ENCODE measurements around the gene USP24.
"Not testable (repeated sequence)": the region's sequence is repeated elsewhere in the genome, so short reads cannot be mapped to it uniquely, and the experiment has no call there.

Gene USP24

DNA sequence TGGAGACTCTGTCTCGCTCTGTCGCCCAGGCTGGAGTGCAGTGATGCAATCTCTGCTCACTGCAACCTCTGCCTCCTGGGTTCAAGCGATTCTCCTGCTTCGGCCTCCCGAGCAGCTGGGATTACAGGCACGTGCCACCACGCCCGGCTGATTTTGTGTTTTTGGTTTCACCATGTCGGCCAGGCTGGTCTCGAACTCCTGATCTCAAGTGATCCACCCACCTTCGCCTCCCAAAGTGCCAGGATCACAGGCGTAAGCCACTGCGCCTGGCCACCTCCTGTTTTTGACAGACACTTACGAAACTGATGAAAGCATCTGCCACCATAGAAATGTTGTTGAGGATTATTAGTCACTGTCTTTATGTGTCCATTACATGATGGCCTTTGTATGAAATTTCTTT is 106.2 kb downstream of the USP24 start:
- DNase-seq: not testable (repeated sequence)

GRCh38 chr1:55107101-55107500 is 108.1 kb downstream of the USP24 start:
- no peak for DNase-seq

GRCh38 chr1:55103891-55104290 is 111.3 kb downstream of the USP24 start:
- no peak for DNase-seq

GRCh38 chr1:55095095-55095494 is 120.1 kb downstream of the USP24 start:
- DNase-seq: no peak

DNA sequence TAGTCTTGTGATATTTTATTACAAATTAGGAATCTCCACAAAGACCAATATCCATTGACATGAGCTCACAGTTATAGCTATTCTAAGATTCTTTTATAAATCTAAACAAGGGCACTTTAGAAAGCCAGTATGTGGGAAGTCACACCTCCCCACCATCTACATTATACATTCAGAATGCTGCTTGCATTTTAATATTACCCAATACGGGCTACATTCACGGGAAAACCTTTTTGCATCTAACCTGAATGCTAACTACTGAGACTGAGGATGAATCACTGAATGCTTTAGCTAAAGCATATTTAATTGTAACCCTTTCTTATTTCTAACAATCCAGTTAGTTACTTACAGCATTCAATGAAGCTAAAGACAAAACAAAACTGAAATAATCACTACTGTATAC is 122.7 kb downstream of the USP24 start:
- DNase-seq: no peak

- DNase-seq: no peak
Observed at GRCh38 chr1:55089683-55090082, 125.5 kb downstream of the USP24 start.

DNA sequence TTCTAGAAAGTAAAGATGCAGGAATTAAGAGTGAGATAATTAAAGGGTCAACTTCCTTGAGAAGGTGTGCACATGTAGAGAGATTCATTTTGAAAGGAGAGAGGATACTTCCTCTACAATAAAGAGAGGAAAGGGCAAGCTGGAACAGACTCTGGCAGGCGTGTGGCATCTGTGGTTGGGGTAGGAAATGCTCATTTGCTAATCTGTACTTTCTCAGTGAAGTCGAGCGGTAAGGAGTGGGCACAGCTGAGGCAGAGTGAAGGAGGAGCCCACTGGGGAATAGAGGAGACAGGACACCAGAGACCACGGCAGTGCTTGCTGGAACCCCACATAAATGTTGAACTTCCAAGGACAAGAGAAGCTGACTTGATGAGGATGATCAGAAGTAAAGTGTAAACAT is 126.8 kb downstream of the USP24 start:
- DNase-seq: no peak

- DNase-seq: no peak
Observed at GRCh38 chr1:55087439-55087838, 127.7 kb downstream of the USP24 start.

DNA sequence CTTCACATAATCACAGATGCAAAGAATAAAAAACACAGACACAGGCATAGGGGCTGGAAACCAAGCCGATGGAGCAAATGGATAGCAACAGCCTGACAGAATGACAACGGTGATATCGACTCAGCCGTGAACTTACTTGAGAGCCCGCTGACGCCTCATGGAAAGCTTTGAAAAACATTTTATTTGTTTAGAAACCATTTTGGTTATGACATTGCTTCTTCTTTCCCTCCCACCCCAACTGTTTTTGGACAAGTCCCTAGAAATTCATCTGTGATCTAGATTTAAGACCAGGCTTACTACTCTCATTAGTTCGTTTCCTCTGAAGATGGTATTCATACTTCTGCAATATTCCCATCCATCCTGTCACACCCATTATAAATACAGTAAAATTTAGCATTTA is 130.9 kb downstream of the USP24 start:
- no peak for DNase-seq

- DNase-seq: no peak
Observed at GRCh38 chr1:55081905-55082296, 133.3 kb downstream of the USP24 start.

DNA sequence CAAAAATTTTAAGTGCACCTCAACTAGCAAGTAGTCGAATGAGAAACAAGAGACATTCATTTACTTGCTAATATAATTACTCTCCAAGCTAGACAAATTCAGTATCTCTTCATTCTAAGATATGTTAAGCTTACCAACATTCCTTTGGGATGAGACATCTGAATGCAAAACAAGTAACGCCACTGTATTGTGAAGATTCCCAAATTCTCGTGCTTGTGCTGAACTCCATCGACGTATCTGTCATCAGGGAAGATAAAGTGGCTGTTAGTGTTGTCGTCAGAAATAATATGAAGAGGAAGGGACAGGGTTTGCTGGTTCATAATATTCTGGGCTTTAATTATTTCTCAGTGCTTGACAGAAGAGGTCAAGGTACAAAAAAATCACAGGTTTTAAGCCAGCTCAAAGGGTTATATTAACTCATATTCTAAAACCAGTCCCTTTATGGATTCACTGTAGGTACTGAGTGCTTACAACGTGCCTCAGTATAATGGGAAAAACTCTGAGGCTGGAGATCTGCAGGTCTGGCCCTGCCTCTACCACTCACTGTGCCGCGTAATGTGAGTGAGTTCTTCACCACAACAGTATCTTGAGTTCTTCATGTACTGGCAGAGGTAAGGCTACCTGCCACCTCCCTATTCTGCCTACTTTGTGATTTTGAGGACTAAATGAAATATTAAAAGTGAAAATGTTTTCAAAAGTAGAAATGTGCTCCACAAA is 133.8 kb downstream of the USP24 start:
- no peak for DNase-seq

- no peak for DNase-seq
Observed at GRCh38 chr1:55079651-55080050, 135.5 kb downstream of the USP24 start.

DNA sequence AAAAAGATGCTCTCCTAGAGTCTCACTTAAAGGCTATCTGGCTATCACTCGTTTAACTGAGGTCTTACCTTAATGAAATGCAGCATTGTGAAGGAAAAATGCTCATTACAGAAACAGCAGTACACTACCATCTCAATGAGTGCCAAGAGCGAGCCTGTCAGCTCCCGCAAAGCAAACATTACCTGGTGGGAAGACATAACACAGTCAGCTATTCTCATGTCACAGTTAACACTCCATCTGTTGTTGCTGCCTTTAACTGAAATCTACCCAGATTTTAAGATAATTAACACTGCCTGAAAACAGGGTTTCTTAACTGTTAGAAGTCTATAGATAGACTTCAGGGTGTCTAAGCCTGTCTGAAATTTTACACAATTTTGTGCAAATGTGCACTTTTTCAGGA is 136.7 kb downstream of the USP24 start:
- no peak for DNase-seq

DNA sequence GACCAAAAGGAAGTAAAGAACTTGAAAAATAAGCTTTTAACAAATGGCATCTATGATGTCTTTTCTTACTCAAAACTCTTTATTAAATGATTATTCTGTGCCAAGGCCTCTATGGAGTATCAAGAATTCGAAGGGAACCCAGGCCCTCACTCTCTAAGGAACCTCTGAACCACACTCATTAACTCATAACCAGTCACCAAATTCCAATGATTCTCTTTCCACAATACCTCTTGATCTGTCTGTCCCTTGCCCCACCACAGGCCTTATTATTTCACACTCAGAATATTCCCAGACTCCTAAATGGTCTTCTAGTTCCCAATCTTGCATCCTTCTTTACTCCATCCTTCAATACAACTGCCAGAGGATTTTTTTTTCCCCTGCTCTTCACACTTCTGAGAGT is 138.8 kb downstream of the USP24 start:
- no peak for DNase-seq

- no peak for DNase-seq
Observed at GRCh38 chr1:55074455-55074854, 140.7 kb downstream of the USP24 start.

- no peak for DNase-seq
Observed at GRCh38 chr1:55073187-55073916, 141.8 kb downstream of the USP24 start.

DNA sequence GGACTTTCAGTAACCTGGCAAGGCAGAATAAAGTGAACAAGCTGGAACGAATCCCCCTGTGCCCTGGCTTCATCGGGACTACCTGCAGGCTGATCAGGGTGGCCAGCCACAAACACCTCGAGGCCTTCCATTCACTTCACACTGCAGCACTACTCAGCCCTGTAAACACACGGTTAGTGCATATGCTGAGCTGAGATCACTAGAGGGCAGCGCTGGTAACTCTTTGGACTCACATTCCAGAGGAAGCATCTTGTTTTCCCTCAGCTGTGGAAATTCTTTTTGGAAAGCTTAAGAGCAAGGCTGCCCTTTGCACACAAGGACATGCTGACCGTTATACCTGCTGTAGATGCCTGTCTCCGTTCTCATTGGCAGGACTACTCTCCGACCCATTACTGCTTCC is 143.7 kb downstream of the USP24 start:
- DNase-seq: no peak

DNA sequence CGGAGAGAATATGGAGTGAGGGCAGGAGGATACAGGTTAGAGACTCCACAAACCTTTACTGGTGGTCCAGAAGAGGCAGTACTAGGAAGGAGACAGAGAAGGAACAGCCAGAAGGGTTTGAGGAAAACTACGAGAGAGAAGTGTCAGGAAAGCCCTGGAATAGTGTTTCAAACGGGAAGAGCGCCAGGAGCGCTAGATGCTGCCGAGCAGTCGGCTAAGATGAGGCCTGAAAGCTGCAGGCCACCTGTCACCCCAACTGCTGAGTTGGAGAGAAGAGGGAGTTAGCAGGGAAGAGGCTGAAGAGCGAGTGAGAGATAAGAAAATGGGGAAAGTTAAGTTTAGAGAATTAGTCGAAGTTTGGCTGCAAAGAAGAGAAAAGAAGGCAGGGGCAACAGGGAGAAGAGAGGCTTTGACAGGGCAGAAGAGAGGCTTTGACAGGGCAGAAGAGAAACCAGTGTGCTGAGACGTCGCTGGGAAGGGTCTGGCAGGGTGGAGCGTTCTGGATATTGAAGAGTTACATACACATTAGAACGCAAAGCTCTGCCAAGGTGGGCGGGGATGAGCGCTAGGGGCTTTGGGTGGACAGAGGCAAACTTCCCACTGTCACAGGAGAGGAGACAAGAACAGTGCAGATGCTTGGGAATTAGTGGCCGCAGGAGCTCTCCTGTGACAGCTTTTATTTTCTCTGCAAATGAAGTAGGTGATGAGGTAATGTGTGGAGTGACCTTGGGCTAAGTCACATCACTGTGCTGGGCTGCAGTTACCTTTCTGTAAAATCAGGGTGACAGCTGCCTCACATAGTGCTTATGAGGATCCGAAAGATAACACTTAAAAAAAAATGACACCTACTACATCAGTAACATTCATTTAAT is 144.6 kb downstream of the USP24 start:
- DNase-seq: no peak

DNA sequence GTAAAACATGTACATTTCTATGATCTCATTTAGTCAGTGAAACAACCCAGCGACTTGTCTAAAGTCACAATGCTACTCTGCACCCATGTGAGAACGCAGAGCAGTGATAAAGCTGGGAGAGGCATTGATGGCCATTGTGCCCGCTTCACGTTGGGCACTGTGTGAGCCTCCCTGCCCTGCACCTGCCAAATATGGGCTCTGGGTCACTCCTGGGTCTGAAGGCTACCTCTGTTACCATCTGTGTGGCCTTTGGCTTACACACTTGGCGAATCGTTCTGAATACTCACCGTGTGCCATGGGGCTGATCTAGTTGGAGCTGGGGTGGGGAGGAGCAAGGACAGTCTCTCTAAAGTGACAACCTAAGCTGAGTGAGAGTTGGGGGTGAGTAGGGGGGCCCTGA is 145.9 kb downstream of the USP24 start:
- DNase-seq: no peak

DNA sequence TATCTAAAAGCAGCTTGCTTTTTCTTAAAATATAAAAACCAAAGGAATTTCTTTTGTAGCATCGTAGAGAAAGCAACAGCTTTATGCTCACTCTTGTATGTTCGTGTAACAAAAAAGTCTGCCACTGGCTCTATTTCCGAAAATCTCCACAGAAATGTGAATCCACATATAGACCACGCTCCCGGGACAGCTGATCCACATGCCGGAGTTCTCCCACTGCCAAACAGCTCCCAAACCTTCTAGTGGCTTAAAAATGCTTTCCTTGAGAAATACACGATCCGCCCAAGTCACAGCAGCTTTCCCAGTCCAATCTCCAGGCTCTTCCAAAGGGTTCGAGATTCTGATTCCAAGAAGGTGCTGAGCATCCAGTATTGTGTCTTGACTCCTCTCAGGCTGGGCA is 146.5 kb downstream of the USP24 start:
- DNase-seq: no peak

DNA sequence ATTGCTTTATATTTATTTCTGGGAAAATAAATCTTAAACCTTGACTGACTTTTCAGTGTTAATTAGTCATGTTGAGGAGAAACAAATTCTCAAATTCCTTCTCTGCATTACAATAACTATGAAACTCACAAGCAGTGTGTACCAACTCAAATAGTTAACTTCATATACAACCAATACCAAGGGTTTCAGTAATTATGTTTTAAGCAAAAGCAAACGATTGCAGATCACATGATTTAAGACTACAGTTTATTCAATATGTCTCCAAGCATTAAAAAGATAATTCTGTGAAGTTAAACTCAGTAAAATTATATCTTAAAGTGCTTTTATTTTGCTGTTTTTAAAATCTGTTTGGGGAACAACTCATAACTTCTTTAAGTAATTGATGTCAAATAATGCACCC is 147.2 kb downstream of the USP24 start:
- DNase-seq: no peak

DNA sequence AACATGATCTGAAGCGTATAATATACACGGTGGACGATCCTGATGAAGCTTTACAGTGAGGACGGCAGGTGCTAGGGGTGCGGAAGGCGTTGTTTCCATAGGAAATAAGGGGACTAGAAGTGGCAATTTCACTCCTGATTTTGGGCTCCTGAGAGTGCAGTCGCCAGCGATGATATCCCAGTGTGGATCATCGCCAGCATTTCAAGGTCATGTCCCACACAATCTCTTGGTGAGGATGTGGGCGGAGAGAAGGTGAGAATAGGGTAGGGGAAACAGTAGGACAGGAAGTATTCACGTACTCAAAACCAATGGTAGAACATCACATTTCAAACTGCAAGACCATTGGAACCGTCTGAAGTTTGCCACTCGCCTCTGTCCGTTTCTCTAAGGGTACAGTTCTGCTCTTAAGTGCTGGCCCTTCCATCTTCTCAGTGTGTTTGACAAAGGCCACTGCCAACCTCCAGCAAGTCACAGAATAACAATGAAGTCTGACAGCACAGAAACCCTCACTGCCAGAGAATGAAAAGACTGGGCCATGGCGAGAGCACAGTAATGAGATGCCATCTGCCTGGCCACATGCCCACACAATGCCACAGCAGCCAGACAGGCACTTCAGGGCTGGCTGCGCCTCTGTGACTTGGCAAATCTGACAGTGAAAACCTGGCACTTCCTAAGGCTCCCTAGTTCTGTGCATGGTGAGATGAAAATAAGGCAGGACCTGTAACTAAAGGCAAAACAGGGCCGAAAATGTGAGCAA is 148.0 kb downstream of the USP24 start:
- DNase-seq: no peak

GRCh38 chr1:55065648-55066047 is 149.5 kb downstream of the USP24 start:
- DNase-seq: no peak
